Breast epithelium (tissue), 3 donors: ENCODE data around the gene CHCHD10.

Experiments used
- CTCF ChIP-seq, 3 donors: fragments of 450-650 bp; IDR thresholded peaks; one replicate each; pipeline ENCODE4 v1.5.1; 2016 to 2017; ENCODE audit warnings: antibody characterized with exemption in 3 of 3, mild to moderate bottlenecking in 3 of 3, moderate library complexity in 3 of 3
- POLR2A ChIP-seq: fragments of 450-650 bp; IDR thresholded peaks from one replicate; pipeline ENCODE4 v1.6.1; 2016; ENCODE audit warnings: antibody characterized with exemption, mild to moderate bottlenecking, moderate library complexity
- POLR2AphosphoS5 ChIP-seq, 3 donors: sonication (generic); formaldehyde crosslinking; IDR thresholded peaks; one replicate each; pipeline ENCODE4 v1.6.1; 2017; ENCODE audit warnings: antibody characterized with exemption in 3 of 3

- TF ChIP-seq CTCF (IDR thresholded peaks at IDR 0.05) (no peak), POLR2AphosphoS5 (IDR thresholded peaks at IDR 0.05) (no peak), POLR2A (no peak)
Observed at GRCh38 chr22:23782703-23783102, 14.9 kb upstream of the CHCHD10 start.
